Spleen (tissue), 7 donors: ENCODE data around the gene PON3.

Source experiments
- POLR2A ChIP-seq, 3 donors: fragments of 450-650 bp; IDR thresholded peaks; one replicate each; pipeline ENCODE4 v1.5.1; 2017; ENCODE audit warnings: antibody characterized with exemption in 3 of 3, mild to moderate bottlenecking in 1 of 3
- TF ChIP-seq, protein P1 (sequence below), 11 experiments: fragments of 200-600 bp in 7 of 11; fragments of 450-650 bp in 4 of 11; sonication (generic) in 4 of 11; IDR thresholded peaks in 8 of 11; conservative IDR thresholded peaks in 3 of 11; 1 replicate in 7 of 11; 2 replicates in 4 of 11; pipeline versions ENCODE4 v1.4.0 to v1.8.0; 2016 to 2021; ENCODE audit warnings: antibody characterized with exemption in 11 of 11, inconsistent platforms in 4 of 11, mild to moderate bottlenecking in 1 of 11
- donor health status: DM: no; HTN: no; CAD: no; lungs with moderate emphysema.
- donor health status: DM: no; HTN: no; CAD: no.
- donor health status: DM: no; HTN: no; CAD: no.

- TF ChIP-seq, protein P1, sequence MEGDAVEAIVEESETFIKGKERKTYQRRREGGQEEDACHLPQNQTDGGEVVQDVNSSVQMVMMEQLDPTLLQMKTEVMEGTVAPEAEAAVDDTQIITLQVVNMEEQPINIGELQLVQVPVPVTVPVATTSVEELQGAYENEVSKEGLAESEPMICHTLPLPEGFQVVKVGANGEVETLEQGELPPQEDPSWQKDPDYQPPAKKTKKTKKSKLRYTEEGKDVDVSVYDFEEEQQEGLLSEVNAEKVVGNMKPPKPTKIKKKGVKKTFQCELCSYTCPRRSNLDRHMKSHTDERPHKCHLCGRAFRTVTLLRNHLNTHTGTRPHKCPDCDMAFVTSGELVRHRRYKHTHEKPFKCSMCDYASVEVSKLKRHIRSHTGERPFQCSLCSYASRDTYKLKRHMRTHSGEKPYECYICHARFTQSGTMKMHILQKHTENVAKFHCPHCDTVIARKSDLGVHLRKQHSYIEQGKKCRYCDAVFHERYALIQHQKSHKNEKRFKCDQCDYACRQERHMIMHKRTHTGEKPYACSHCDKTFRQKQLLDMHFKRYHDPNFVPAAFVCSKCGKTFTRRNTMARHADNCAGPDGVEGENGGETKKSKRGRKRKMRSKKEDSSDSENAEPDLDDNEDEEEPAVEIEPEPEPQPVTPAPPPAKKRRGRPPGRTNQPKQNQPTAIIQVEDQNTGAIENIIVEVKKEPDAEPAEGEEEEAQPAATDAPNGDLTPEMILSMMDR (IDR thresholded peaks at IDR 0.05 in 8 of 11, conservative IDR thresholded peaks at IDR 0.05 in 3 of 11), result no peak
- no peak for TF ChIP-seq POLR2A (IDR thresholded peaks at IDR 0.05)
Observed at GRCh38 chr7:95444796-95445195, 48.6 kb upstream of the PON3 start.
